A549 (cell line): ENCODE measurements around the gene ZBTB4. TPM values are rescaled to one million over a fixed set of nuclear protein-coding genes. Genes with fewer than 3 reads are reported as not detected.

ENCODE experiments used
- ATAC-seq, 2 experiments: fragments of 200-7000 bp in 1 of 2; fragments of >200 bp in 1 of 2; cut with Nextera tagmentation in 1 of 2; cut with Tn5 transposase in 1 of 2; 3 replicates each; pipeline versions ENCODE4 v1.8.0 to v1.9.1; 2018 to 2020; ENCODE audit warnings: mild to moderate bottlenecking in 1 of 2, moderate library complexity in 1 of 2
- CTCF ChIA-PET: fragments of 300-600 bp; sonication (Branson Sonifier 250); formaldehyde crosslinking; extraction: SDS; loops from one replicate; lab custom pipeline; 2021; ENCODE audit warnings: antibody characterized with exemption, inconsistent platforms; lab: Yijun Ruan, JAX
- POLR2A ChIA-PET: fragments of 350-600 bp; formaldehyde crosslinking; extraction: SDS; loops from one replicate; lab custom pipeline; 2021; ENCODE audit warnings: antibody characterized with exemption, inconsistent platforms; lab: Yijun Ruan, JAX
- DNase-seq, 2 experiments: peaks; one replicate each; pipeline versions ENCODE4 v3.0.0 to v3.0.0-alpha.2; 2011 to 2016; ENCODE audit warnings: low read depth in 1 of 2, low spot score in 1 of 2
- FAIRE-seq: peaks from 2 replicates; lab custom pipeline; 2011; peaks lifted over from hg19 to GRCh38; lab: Jason Lieb, UNC
- H3K27ac ChIP-seq, 2 experiments: fragments of >200 bp; sonication (Bioruptor Twin); formaldehyde crosslinking; 3 replicates each; pipeline ENCODE4 v1.5.1; 2016 to 2017
- H3K4me1 ChIP-seq: fragments of >200 bp; sonication (Bioruptor Twin); formaldehyde crosslinking; 3 replicates; pipeline ENCODE4 v1.6.1; 2016
- H3K4me2 ChIP-seq: fragments of >200 bp; sonication (Bioruptor Twin); formaldehyde crosslinking; 3 replicates; pipeline ENCODE4 v1.6.1; 2016
- H3K4me3 ChIP-seq: fragments of >200 bp; sonication (Bioruptor Twin); formaldehyde crosslinking; 3 replicates; pipeline ENCODE4 v1.5.1; 2016
- H3K9me3 ChIP-seq: fragments of >200 bp; sonication (Bioruptor Twin); formaldehyde crosslinking; 3 replicates; pipeline ENCODE4 v1.6.1; 2016
- CHD2 ChIP-seq: fragments of 150-350 bp; IDR thresholded peaks from 2 replicates; pipeline ENCODE4 v1.6.1; 2014; ENCODE audit warnings: low read length; ENCODE audit not compliant: partially characterized antibody
- CTCF ChIP-seq: fragments of >200 bp; sonication (Bioruptor Twin); formaldehyde crosslinking; IDR thresholded peaks from 3 replicates; pipeline ENCODE4 v1.5.1; 2016
- EHF ChIP-seq: fragments of 250-450 bp; sonication (Bioruptor Pico); IDR thresholded peaks from 2 replicates; pipeline ENCODE4 v1.5.0; 2020; ENCODE audit warnings: mild to moderate bottlenecking
- GATA3 ChIP-seq: IDR thresholded peaks from 2 replicates; pipeline ENCODE4 v1.6.1; 2012; ENCODE audit warnings: borderline replicate concordance
- HEYL ChIP-seq: fragments of 250-450 bp; sonication (Bioruptor Pico); IDR thresholded peaks from 2 replicates; pipeline ENCODE4 v1.8.0; 2021; ENCODE audit warnings: mild to moderate bottlenecking, moderate library complexity
- KDM5A ChIP-seq: fragments of 200-600 bp; sonication (generic); IDR thresholded peaks from 2 replicates; pipeline ENCODE4 v1.6.1; 2016; ENCODE audit warnings: antibody characterized with exemption, mild to moderate bottlenecking
- MAX ChIP-seq: IDR thresholded peaks from 2 replicates; pipeline ENCODE4 v1.6.1; 2012
- MAZ ChIP-seq: fragments of 150-350 bp; IDR thresholded peaks from 2 replicates; pipeline ENCODE4 v1.6.1; 2014; ENCODE audit warnings: antibody characterized with exemption, low read depth, low read length, borderline replicate concordance
- MYC ChIP-seq: IDR thresholded peaks from 2 replicates; pipeline ENCODE4 v1.6.1; 2012; ENCODE audit warnings: mild to moderate bottlenecking, inconsistent platforms, low read length, improper control_type of control experiment, borderline replicate concordance
- NFE2L2 ChIP-seq: fragments of 150-350 bp; conservative IDR thresholded peaks from 2 replicates; pipeline ENCODE4 v1.6.1; 2014; ENCODE audit warnings: low read length
- POLR2A ChIP-seq: IDR thresholded peaks from 2 replicates; pipeline ENCODE4 v1.6.1; 2012; ENCODE audit warnings: mild to moderate bottlenecking, low read length
- RCOR1 ChIP-seq: fragments of 150-350 bp; IDR thresholded peaks from 2 replicates; pipeline ENCODE4 v1.6.1; 2014; ENCODE audit warnings: antibody characterized with exemption, low read length, low read depth
- RFX5 ChIP-seq: fragments of 450-650 bp; IDR thresholded peaks from 2 replicates; pipeline ENCODE4 v1.7.1; 2014; ENCODE audit warnings: antibody characterized with exemption, mild to moderate bottlenecking, moderate library complexity
- RNF2 ChIP-seq: fragments of 200-600 bp; sonication (generic); IDR thresholded peaks from 2 replicates; pipeline ENCODE4 v1.6.1; 2016; ENCODE audit warnings: low read depth, mild to moderate bottlenecking, antibody characterized with exemption, moderate library complexity, borderline replicate concordance
- TP53 ChIP-seq: fragments of 250-450 bp; sonication (Bioruptor Pico); IDR thresholded peaks from 2 replicates; pipeline ENCODE4 v1.5.0; 2021; ENCODE audit warnings: mild to moderate bottlenecking, moderate library complexity
- ZC3H11A ChIP-seq: fragments of 450-650 bp; IDR thresholded peaks from 2 replicates; pipeline ENCODE4 v1.6.1; 2014; ENCODE audit warnings: antibody characterized with exemption, mild to moderate bottlenecking
- ZNF302 ChIP-seq: fragments of 250-450 bp; sonication (Bioruptor Pico); IDR thresholded peaks from 2 replicates; pipeline ENCODE4 v1.9.0; 2021; ENCODE audit warnings: inconsistent platforms, mild to moderate bottlenecking, moderate library complexity
- ZSCAN20 ChIP-seq: fragments of 250-450 bp; sonication (Bioruptor Pico); IDR thresholded peaks from 2 replicates; pipeline ENCODE4 v1.8.0; 2022; ENCODE audit warnings: mild to moderate bottlenecking, moderate library complexity
- WGBS: methylation state at CpG from one replicate; pipeline ENCODE4 v1.1.6; 2017; ENCODE audit errors: missing lambda C conversion rate; 5-methylcytosine and 5-hydroxymethylcytosine counted together
- polyA plus RNA-seq, 4 experiments: library from polyadenylated mRNA; depleted of rRNA in 3 of 4; stranded (reverse); fragments of >200 nt; fragmentation: RNase III in 1 of 4; extraction: RNeasy Plus Mini Kit Qiagen cat#74134 plus additional on column Dnase treatment in 1 of 4; gene quantifications; 2 replicates in 3 of 4; 3 replicates in 1 of 4; pipeline ENCODE4 v1.2.3, GENCODE V29; 2011 to 2017
- TF ChIP-seq, protein P1 (sequence below): fragments of >200 bp; sonication (Bioruptor Twin); formaldehyde crosslinking; IDR thresholded peaks from 3 replicates; pipeline ENCODE4 v1.6.1; 2016
- TF ChIP-seq, protein P2 (sequence below): fragments of 450-650 bp; IDR thresholded peaks from 2 replicates; pipeline ENCODE4 v1.6.1; 2014; ENCODE audit warnings: antibody characterized with exemption
- TF ChIP-seq, protein P3 (sequence below): fragments of 250-450 bp; sonication (Bioruptor Pico); IDR thresholded peaks from 2 replicates; pipeline ENCODE4 v1.5.0; 2021; ENCODE audit warnings: mild to moderate bottlenecking, moderate library complexity, borderline replicate concordance
- TF ChIP-seq, protein P4 (sequence below): IDR thresholded peaks from 2 replicates; pipeline ENCODE4 v1.6.1; 2012

The ZBTB4 gene
- polyA plus RNA-seq, 2 of the 4 experiments (the other 2 are of a cell fraction): 14.4 to 28.2 TPM

DNA sequence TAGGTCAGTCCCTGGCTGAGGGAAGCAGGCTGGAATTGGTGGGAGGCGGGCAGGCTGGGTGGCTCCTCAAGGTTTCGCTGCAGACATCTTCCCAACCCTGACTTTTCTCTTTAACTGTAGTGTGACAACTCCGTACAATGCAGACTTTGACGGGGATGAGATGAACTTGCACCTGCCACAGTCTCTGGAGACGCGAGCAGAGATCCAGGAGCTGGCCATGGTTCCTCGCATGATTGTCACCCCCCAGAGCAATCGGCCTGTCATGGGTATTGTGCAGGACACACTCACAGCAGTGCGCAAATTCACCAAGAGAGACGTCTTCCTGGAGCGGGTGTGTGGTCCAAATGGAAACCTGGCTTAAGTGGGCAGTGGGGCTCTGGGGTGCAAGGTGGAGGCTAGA, 19.7 kb upstream of the ZBTB4 start:
- TF ChIP-seq MYC (no peak), ZC3H11A (no peak), POLR2A (no peak)
- TF ChIP-seq, protein P1, sequence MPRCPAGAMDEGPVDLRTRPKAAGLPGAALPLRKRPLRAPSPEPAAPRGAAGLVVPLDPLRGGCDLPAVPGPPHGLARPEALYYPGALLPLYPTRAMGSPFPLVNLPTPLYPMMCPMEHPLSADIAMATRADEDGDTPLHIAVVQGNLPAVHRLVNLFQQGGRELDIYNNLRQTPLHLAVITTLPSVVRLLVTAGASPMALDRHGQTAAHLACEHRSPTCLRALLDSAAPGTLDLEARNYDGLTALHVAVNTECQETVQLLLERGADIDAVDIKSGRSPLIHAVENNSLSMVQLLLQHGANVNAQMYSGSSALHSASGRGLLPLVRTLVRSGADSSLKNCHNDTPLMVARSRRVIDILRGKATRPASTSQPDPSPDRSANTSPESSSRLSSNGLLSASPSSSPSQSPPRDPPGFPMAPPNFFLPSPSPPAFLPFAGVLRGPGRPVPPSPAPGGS: no peak
- TF ChIP-seq, protein P2, sequence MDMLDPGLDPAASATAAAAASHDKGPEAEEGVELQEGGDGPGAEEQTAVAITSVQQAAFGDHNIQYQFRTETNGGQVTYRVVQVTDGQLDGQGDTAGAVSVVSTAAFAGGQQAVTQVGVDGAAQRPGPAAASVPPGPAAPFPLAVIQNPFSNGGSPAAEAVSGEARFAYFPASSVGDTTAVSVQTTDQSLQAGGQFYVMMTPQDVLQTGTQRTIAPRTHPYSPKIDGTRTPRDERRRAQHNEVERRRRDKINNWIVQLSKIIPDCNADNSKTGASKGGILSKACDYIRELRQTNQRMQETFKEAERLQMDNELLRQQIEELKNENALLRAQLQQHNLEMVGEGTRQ: no peak
- TF ChIP-seq, all 56 proteins: peak for 0
- Histone ChIP-seq H3K4me1 (no peaks in the 10 kb centered on the region), H3K9me3 (no peaks in the 10 kb centered on the region), H3K27ac (no peak overlapping the region), H3K4me3 (no peak overlapping the region), H3K4me2 (no peak overlapping the region)
- FAIRE-seq: no peak
- 87% methylated on average over 11 of the region's 11 CpGs for WGBS
- CTCF ChIA-PET: interaction anchor here (0.6 to 7.4 kb wide), 6 partner anchors 14 to 285 kb away, joined by 3 to 72 read pairs (median 3); partner anchors contain the start of gene SENP3
- no peak for ATAC-seq
- POLR2A ChIA-PET: no interaction called here
- DNase-seq: no peak

DNA sequence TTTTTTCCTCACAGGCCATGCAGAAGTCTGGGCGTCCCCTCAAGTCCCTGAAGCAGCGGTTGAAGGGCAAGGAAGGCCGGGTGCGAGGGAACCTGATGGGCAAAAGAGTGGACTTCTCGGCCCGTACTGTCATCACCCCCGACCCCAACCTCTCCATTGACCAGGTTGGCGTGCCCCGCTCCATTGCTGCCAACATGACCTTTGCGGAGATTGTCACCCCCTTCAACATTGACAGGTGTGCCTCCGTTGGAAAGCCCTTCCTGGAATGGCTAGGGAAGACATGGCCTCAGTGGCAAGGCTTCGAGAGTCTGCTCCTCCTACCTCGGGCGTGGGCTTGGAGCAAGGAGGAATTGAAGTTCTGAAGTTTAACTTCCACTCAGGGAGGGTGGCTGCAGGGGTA, 18.2 kb upstream of the ZBTB4 start:
- 97% methylated on average over 14 of the region's 14 CpGs for WGBS
- Histone ChIP-seq H3K27ac (no peak overlapping the region), H3K4me1 (no peaks in the 10 kb centered on the region), H3K4me3 (no peak overlapping the region), H3K9me3 (no peaks in the 10 kb centered on the region), H3K4me2 (no peak overlapping the region)
- DNase-seq (no peak), ATAC-seq (no peak), FAIRE-seq (no peak)
- CTCF ChIA-PET: interaction anchor here (1.2 to 7.4 kb wide), 5 partner anchors 16 to 142 kb away, joined by 3 to 72 read pairs (median 14); partner anchors contain the start of gene SENP3
- POLR2A ChIA-PET: interaction anchor here (1.4 kb wide), 1 partner anchor 12 kb away, joined by 4 read pairs; no protein-coding TSS in a partner anchor
- TF ChIP-seq TP53 (CRISPR knock-in tag) (no peak), NFE2L2 (no peak), CTCF (no peak), MAZ (no peak), CHD2 (no peak), RCOR1 (no peak), EHF (CRISPR knock-in tag) (no peak), RNF2 (no peak), MAX (no peak), ZSCAN20 (CRISPR knock-in tag) (no peak), ZNF302 (CRISPR knock-in tag) (no peak), GATA3 (no peak), RFX5 (no peak), HEYL (CRISPR knock-in tag) (no peak), MYC (no peak), KDM5A (no peak)
- TF ChIP-seq, protein P3, sequence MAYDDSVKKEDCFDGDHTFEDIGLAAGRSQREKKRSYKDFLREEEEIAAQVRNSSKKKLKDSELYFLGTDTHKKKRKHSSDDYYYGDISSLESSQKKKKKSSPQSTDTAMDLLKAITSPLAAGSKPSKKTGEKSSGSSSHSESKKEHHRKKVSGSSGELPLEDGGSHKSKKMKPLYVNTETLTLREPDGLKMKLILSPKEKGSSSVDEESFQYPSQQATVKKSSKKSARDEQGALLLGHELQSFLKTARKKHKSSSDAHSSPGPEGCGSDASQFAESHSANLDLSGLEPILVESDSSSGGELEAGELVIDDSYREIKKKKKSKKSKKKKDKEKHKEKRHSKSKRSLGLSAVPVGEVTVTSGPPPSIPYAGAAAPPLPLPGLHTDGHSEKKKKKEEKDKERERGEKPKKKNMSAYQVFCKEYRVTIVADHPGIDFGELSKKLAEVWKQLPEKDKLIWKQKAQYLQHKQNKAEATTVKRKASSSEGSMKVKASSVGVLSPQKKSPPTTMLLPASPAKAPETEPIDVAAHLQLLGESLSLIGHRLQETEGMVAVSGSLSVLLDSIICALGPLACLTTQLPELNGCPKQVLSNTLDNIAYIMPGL (CRISPR knock-in tag): no peak
- TF ChIP-seq, protein P4, sequence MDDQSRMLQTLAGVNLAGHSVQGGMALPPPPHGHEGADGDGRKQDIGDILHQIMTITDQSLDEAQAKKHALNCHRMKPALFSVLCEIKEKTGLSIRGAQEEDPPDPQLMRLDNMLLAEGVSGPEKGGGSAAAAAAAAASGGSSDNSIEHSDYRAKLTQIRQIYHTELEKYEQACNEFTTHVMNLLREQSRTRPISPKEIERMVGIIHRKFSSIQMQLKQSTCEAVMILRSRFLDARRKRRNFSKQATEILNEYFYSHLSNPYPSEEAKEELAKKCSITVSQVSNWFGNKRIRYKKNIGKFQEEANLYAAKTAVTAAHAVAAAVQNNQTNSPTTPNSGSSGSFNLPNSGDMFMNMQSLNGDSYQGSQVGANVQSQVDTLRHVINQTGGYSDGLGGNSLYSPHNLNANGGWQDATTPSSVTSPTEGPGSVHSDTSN: no peak
